Astrocyte of the cerebellum (primary cell): Measurements from ENCODE around the gene ATP6V1E1.

ENCODE experiments used
- DNase-seq: peaks from one replicate; pipeline ENCODE4 v3.0.0-alpha.2; 2011; ENCODE audit warnings: low read depth
- H3K4me3 ChIP-seq: 2 replicates; pipeline ENCODE4 v1.5.1; 2011; ENCODE audit warnings: mild to moderate bottlenecking, low read depth, low read length, moderate library complexity
- CTCF ChIP-seq: IDR thresholded peaks from 2 replicates; pipeline ENCODE4 v1.5.1; 2012; ENCODE audit warnings: low read length, low read depth, moderate library complexity, mild to moderate bottlenecking; ENCODE audit errors: missing control alignments
- in situ Hi-C: cut with HindIII; loops from 2 replicates; pipeline ENCODE4 v1.10.0; 2017; ENCODE audit warnings: low sequenced_read_pairs

The ATP6V1E1 gene

GRCh38 chr22:17548010-17548755, 80.4 kb downstream of the ATP6V1E1 start:
- in situ Hi-C loops, result no loop called here
- TF ChIP-seq CTCF, result no peak
- DNase-seq, result no peak
- no peak overlapping the region for H3K4me3 ChIP-seq

DNA sequence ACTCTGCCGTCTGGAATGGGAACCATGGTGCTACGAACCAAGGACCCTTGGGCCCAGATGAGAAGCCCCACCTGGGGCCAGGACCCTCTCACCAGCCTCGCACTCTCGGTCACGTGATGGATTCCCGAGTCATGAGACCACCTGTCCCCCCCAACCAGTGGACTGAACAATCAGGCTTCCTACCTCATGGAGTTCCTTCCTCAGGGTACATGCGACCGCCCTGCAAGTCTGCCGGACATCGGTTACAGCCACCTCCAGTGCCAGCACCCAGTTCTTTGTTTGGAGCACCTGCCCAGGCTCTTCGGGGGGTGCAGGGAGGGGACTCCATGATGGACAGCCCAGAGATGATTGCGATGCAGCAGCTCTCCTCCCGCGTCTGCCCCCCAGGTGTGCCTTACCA, 86.1 kb downstream of the ATP6V1E1 start:
- DNase-seq, result no peak
- in situ Hi-C loops, result no loop called here
- TF ChIP-seq CTCF, result no peak
- no peak overlapping the region for H3K4me3 ChIP-seq
